Vagina (tissue), 2 donors: ENCODE results near the gene SLC9A1.

Experiments
- CTCF ChIP-seq, 3 experiments: fragments of 450-650 bp in 2 of 3; fragments of 200-600 bp in 1 of 3; sonication (generic) in 1 of 3; IDR thresholded peaks; one replicate each; pipeline ENCODE4 v1.5.1; 2017 to 2019; ENCODE audit warnings: antibody characterized with exemption in 3 of 3, mild to moderate bottlenecking in 2 of 3, moderate library complexity in 2 of 3
- POLR2A ChIP-seq, 2 donors: fragments of 450-650 bp; IDR thresholded peaks; one replicate each; pipeline ENCODE4 v1.6.1; 2017; ENCODE audit warnings: antibody characterized with exemption in 2 of 2, mild to moderate bottlenecking in 2 of 2, moderate library complexity in 2 of 2
- POLR2AphosphoS5 ChIP-seq, 2 donors: sonication (generic); formaldehyde crosslinking; IDR thresholded peaks; one replicate each; pipeline ENCODE4 v1.9.0; 2017; ENCODE audit warnings: antibody characterized with exemption in 2 of 2, mild to moderate bottlenecking in 2 of 2, low read depth in 1 of 2; ENCODE audit not compliant: insufficient read depth in 1 of 2

- no peak for TF ChIP-seq POLR2A (IDR thresholded peaks at IDR 0.05)
- no peak for TF ChIP-seq CTCF (IDR thresholded peaks at IDR 0.05)
- no peak for TF ChIP-seq POLR2AphosphoS5 (IDR thresholded peaks at IDR 0.05; ENCODE audit: insufficient read depth in 1 of 2, low read depth in 1 of 2)
These were observed 49.0 kb upstream of the SLC9A1 start for GRCh38 chr1:27203946-27204345.
